Measurements from ENCODE around the gene RAB31.

GRCh38 chr18:9697121-9697520 lies 11.0 kb upstream of the RAB31 start:
- TF ChIP-seq POLR2A (IDR thresholded peaks at IDR 0.05) (no peak), CTCF (IDR thresholded peaks at IDR 0.05) (no peak)
